IPS-18c (cell line): ENCODE results near the gene MYH11.
"Not testable (repeated sequence)": the region's sequence is repeated elsewhere in the genome, so short reads cannot be mapped to it uniquely, and the experiment has no call there.

Experiments used
- H3K4me3 ChIP-seq: 2 replicates; pipeline ENCODE4 v1.7.0; 2013; ENCODE audit warnings: low read depth, mild to moderate bottlenecking, low read length, moderate library complexity; ENCODE audit not compliant: insufficient read depth
- H3K9me3 ChIP-seq: one replicate; pipeline ENCODE4 v1.6.1; 2013; ENCODE audit warnings: mild to moderate bottlenecking, low read length, moderate library complexity; ENCODE audit not compliant: control insufficient read depth, insufficient read depth

Gene MYH11

GRCh38 chr16:15658556-15658955, 198.3 kb downstream of the MYH11 start:
- no peaks in the 10 kb centered on the region for H3K9me3 ChIP-seq
- H3K4me3 ChIP-seq = no peak overlapping the region

- H3K4me3 ChIP-seq = no peak overlapping the region
- no peaks in the 10 kb centered on the region for H3K9me3 ChIP-seq
These were observed 198.7 kb downstream of the MYH11 start for GRCh38 chr16:15658149-15658548.

- not testable (repeated sequence) for H3K4me3 ChIP-seq, H3K9me3 ChIP-seq
These were observed 201.3 kb downstream of the MYH11 start for GRCh38 chr16:15655561-15655960.

GRCh38 chr16:15654591-15654990, 202.2 kb downstream of the MYH11 start:
- H3K9me3 ChIP-seq = no peaks in the 10 kb centered on the region
- H3K4me3 ChIP-seq = no peak overlapping the region

GRCh38 chr16:15653227-15653626, 203.6 kb downstream of the MYH11 start:
- no peaks in the 10 kb centered on the region for H3K9me3 ChIP-seq
- H3K4me3 ChIP-seq = no peak overlapping the region
